ENCODE measurements around the gene CALCOCO2. TPM values are rescaled to one million over a fixed set of nuclear protein-coding genes. Genes with fewer than 3 reads are reported as not detected.
A peak's percentile ranks its signal among the peaks of the same experiment; 100 is the strongest.

CALCOCO2 gene
- total RNA-seq, 1 experiment from 2014 or later: 23.1 TPM

DNA sequence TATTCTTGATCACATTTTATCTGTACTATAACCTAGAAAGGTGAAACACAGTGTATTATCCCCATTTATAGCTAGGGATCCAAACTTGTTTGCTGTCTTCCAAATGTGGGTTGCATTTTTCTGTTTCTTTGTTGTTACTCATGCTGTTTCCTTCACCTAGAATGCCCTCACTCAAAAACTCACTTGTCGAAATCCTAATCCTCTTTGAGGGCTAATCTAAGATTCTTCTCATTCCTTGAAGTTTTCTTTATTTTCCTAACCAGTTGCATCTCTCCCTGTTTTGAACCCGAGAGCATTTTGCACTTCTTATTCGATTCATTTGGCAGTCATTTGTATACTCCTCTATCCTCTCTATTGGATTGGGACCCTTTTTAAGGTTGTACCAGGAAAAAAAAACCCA is 9.6 kb downstream of the CALCOCO2 start:
- no peak overlapping the region for H3K56ac ChIP-seq (ENCODE audit: insufficient read length, low read depth, low read length)
- no peak overlapping the region for H2BK5ac ChIP-seq (ENCODE audit: insufficient read length, low read length)
- H3K79me2 ChIP-seq (ENCODE audit: insufficient read depth, low read length): no peaks in the 10 kb centered on the region
- H3K9me3 Mint-ChIP-seq: no peaks in the 10 kb centered on the region
- WGBS (ENCODE audit: extremely low coverage, insufficient read length, low lambda C conversion rate): no CpG with 5 or more reads among the region's 3 CpGs
- H3K4me1 ChIP-seq (ENCODE audit: insufficient read depth, low read length): no peaks in the 10 kb centered on the region
- no peak overlapping the region for H3T11ph ChIP-seq (ENCODE audit: low read length)
- no peak overlapping the region for H3K4me3 Mint-ChIP-seq
- peaks cover 0 to 6% (median 0%) of the 10 kb centered on the region in 3 experiments; a peak in 3 of 7 replicates for H3K36me3 Mint-ChIP-seq (ENCODE audit: insufficient read depth in 1 of 3, low read depth in 3 of 3)
- H2BK20ac ChIP-seq (ENCODE audit: low read depth, low read length, poor library complexity, severe bottlenecking): no peak overlapping the region
- H3K27ac Mint-ChIP-seq: peak overlapping the region in 1 of 3 experiments; percentile 7; a peak in 2 of 7 replicates
- no peak overlapping the region for H3K4me2 ChIP-seq (ENCODE audit: insufficient read depth, insufficient read length, low read length)
- no peak overlapping the region for H2BK15ac ChIP-seq (ENCODE audit: low read depth, low read length)
- no peak overlapping the region for H3K14ac ChIP-seq (ENCODE audit: insufficient read depth, low read length)
- no peak overlapping the region for H4K8ac ChIP-seq (replicated peaks; ENCODE audit: insufficient read length, low read depth, low read length)
- no peaks in the 10 kb centered on the region for H3K27me3 Mint-ChIP-seq (ENCODE audit: low read depth)
- no peak overlapping the region for H3K23ac ChIP-seq (ENCODE audit: insufficient read length, low read depth, low read length)
- H2AFZ ChIP-seq (ENCODE audit: low read length): no peak overlapping the region
- H3K9ac ChIP-seq (ENCODE audit: extremely low read depth, insufficient read length, low read length): no peak overlapping the region
- H4K20me1 ChIP-seq (ENCODE audit: control insufficient read depth, insufficient read depth, insufficient read length): no peaks in the 10 kb centered on the region
- H4K5ac ChIP-seq (ENCODE audit: insufficient read length, low read depth, low read length): no peak overlapping the region
- H2BK12ac ChIP-seq (ENCODE audit: insufficient read length, low read depth, low read length): no peak overlapping the region
- TF ChIP-seq, protein P1, sequence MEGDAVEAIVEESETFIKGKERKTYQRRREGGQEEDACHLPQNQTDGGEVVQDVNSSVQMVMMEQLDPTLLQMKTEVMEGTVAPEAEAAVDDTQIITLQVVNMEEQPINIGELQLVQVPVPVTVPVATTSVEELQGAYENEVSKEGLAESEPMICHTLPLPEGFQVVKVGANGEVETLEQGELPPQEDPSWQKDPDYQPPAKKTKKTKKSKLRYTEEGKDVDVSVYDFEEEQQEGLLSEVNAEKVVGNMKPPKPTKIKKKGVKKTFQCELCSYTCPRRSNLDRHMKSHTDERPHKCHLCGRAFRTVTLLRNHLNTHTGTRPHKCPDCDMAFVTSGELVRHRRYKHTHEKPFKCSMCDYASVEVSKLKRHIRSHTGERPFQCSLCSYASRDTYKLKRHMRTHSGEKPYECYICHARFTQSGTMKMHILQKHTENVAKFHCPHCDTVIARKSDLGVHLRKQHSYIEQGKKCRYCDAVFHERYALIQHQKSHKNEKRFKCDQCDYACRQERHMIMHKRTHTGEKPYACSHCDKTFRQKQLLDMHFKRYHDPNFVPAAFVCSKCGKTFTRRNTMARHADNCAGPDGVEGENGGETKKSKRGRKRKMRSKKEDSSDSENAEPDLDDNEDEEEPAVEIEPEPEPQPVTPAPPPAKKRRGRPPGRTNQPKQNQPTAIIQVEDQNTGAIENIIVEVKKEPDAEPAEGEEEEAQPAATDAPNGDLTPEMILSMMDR (conservative IDR thresholded peaks at IDR 0.05): no peak
- H3K4me1 Mint-ChIP-seq: peaks cover 4 to 13% of the 10 kb centered on the region in 2 experiments
- H4K91ac ChIP-seq (ENCODE audit: insufficient read length, low read depth, low read length): no peak overlapping the region
- H3K79me1 ChIP-seq (ENCODE audit: insufficient read depth, low read depth, low read length, poor library complexity, severe bottlenecking): no peaks in the 10 kb centered on the region
- no peak overlapping the region for H3K4ac ChIP-seq (ENCODE audit: low read depth, low read length)
- no peak overlapping the region for H3K18ac ChIP-seq (ENCODE audit: insufficient read length, low read depth, low read length)
- no peak for DNase-seq
- no peaks in the 10 kb centered on the region for H3K23me2 ChIP-seq (ENCODE audit: insufficient read length, low read depth, low read length, poor library complexity, severe bottlenecking)
- no peak overlapping the region for H2BK120ac ChIP-seq (ENCODE audit: low read depth, low read length, poor library complexity, severe bottlenecking)
- H3K27me3 ChIP-seq (ENCODE audit: insufficient read depth, low read length): no peaks in the 10 kb centered on the region
- H3K27ac ChIP-seq (ENCODE audit: insufficient read length, low read depth, low read length): no peak overlapping the region
- no peak overlapping the region for H2AK5ac ChIP-seq (ENCODE audit: insufficient read length, low read length)
- no peaks in the 10 kb centered on the region for H3K9me3 ChIP-seq (ENCODE audit: control insufficient read depth, low read depth, low read length)
